Stimulated activated CD8-positive, alpha-beta memory T cell treated with anti-CD3 and anti-CD28 coated beads, Interleukin-7, amount 100 ng/mL, for 24 hours (primary cell): Measurements from ENCODE around the gene SLC19A2.
"Not testable (repeated sequence)": the region's sequence is repeated elsewhere in the genome, so short reads cannot be mapped to it uniquely, and the experiment has no call there.

ENCODE experiments used
- DNase-seq: peaks from one replicate; pipeline ENCODE4 v3.0.0-alpha.2; 2020; ENCODE audit warnings: low read depth

SLC19A2 gene

GRCh38 chr1:169508432-169509338 is 22.9 kb upstream of the SLC19A2 start:
- no peak for DNase-seq

- no peak for DNase-seq
These were observed 21.7 kb upstream of the SLC19A2 start for GRCh38 chr1:169507413-169507812.

DNA sequence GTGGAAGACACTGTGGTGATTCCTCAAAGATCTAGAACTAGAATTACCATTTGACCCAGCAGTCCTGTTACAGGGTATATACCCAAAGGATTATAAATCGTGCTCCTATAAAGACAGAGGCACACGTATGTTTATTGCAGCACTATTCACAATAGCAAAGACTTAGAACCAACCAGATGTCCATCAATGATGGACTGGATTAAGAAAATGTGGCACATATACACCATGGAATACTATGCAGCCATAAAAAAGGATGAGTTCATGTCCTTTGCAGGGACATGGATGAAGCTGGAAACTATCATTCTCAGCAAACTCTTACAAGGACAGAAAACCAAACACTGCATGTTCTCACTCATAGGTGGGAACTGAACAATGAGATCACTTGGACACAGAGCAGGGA is 17.9 kb upstream of the SLC19A2 start:
- not testable (repeated sequence) for DNase-seq

DNA sequence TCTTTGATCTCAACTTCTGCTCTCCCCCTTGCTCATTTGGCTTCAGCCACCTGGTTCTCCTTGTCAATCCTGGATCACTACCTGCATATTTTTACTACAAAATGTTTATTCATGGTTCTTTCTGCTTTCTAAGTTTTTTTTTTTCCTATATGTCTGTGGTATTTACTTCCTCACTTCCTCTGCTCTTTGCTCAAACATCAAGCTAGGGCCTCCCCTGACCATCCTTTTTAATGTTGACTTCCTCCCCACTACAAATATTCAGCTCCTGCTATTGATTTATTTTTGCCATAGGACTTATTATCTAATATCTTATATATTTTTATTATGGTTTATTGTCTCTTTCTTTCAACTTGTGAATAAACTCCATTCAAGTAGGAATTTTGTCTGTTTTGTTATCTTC is 14.1 kb upstream of the SLC19A2 start:
- DNase-seq: no peak

- no peak for DNase-seq
These were observed 11.6 kb upstream of the SLC19A2 start for GRCh38 chr1:169497317-169497716.

DNA sequence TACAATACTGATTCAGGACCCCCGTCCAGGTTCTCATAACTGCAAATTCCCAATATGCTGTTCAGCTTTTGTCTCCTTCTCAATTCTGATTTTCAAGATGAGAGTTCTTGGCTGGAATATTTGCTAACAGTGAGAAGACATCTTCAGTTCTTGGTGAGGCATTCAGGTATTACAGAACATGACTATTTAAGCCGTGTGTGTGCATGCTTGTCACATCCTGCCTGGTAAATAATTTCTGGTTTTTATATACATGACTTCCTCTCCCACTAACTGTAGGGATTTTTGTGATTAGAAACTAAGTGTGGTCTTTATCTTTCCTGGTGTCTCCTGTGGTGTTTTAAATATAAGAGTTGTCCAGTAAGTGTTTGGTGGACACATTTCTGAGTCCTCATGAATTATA is 10.2 kb upstream of the SLC19A2 start:
- no peak for DNase-seq

DNA sequence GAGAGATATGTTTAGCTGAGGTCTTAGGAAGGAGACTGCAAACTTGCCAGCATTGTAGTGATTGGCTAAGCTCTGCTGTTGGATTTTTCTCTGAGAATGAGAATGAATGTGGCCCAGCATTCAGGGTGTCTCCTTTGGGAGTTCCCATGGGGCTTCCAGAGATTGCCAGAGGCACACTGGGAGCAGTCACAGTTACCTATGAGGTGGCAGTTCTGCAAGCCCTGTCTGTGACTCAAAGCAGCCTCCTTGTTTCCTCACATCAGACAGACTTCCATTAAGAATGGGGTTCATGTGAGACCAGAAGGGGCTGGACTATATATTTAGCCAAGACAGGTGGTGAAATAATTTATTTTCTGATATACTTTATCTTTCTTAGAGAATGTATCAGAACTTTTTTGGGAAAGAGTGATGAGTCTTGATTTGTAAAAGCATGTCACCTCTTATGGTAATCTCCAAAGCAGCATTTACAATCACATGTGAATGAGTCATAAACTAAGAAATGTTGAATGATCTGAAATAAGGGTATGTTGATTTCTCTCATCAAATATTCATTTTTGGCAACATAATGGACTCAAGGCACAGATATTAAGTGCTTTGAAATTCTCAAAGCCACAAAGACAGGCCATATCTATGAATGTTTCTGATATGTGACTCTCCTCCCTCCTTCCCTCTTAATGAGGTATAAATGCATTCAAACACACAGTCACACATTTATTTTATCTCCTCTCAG is 9.5 kb upstream of the SLC19A2 start:
- DNase-seq: no peak

DNA sequence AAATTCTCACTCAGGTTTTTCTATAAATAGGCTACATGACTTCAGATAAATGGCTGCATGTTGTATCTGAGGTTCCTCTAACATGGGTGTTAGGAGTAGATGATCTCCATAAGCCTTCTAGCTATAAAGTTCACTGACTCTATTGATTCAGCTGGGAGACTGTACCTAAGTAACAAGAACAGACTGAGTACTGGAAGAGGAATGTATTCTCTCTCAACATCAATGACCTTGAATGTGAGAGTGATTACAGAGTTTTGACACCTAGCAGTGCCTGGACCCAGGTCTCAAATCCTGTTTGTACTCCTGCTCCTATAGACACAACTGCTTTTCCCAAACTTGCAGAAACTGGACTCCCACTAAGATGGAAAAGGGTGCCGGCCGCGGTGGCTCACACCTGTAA is 8.6 kb upstream of the SLC19A2 start:
- no peak for DNase-seq

GRCh38 chr1:169493251-169493650 is 7.5 kb upstream of the SLC19A2 start:
- no peak for DNase-seq

GRCh38 chr1:169491845-169492281 is 6.1 kb upstream of the SLC19A2 start:
- DNase-seq: no peak

DNA sequence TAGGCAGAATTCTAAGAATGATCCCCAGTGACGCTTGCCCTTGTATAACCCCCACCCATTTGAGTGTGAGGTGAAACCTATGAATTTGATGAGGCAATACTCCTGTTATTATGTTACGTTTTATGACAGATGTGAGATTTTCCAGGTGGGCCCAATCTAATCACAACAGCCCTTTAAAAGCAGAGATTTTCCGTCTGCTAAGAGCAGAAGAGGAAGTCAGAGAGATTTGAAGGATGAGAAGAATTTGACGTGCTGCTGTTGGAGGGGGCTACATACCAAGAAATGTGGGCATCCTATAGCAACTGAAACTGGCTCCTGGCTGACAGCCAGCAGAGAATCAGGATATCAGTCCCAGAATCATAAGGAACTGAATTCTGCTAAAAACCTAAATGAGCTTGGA is 2.4 kb upstream of the SLC19A2 start:
- DNase-seq: no peak

GRCh38 chr1:169487561-169487960 is 1.8 kb upstream of the SLC19A2 start:
- DNase-seq: no peak

DNA sequence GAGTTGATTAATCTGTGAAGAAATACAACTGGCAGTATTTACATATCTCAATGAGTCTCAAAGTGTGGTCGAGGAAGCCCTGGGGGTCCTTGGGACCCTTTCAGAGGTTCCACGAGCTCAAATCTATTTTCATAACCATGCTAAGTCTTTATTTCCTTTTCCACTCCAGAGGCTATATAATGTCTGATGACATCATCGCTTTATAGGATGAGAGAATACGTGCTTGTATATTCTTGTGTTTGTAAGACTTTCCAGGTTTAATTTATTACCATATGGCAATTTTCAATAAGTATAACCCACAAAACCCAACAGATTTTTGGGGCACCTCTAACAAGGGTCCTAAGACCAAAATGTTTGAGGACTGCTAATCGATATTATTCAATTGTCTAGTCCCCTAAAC is 1.4 kb upstream of the SLC19A2 start:
- DNase-seq: no peak

GRCh38 chr1:169486281-169487051 is 722 bp upstream of the SLC19A2 start:
- no peak for DNase-seq

GRCh38 chr1:169484683-169485430 is 887 bp downstream of the SLC19A2 start:
- no peak for DNase-seq

- no peak for DNase-seq
These were observed 1.6 kb downstream of the SLC19A2 start for GRCh38 chr1:169484101-169484500.

DNA sequence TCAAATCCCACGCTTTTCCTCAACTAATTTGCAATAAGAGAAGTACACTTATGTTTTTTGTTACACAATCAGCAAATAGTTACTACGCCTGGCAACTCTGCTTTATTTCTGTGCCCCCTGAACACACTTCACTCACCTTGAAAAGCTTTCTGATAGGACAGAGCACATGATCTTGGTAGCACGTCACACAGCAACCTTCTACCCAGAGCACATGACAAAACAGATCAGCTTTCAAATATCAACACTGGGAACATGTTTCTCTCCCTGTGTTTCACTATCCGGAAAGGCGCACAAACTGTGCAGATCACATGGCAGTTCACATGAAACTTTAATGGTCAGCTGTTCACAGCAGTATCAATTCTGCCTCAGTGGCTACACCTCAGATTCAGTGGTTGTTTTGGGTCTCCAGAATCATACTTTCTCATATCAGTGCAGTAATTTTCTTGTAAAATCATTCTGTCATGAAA is 2.2 kb downstream of the SLC19A2 start:
- DNase-seq: no peak

DNA sequence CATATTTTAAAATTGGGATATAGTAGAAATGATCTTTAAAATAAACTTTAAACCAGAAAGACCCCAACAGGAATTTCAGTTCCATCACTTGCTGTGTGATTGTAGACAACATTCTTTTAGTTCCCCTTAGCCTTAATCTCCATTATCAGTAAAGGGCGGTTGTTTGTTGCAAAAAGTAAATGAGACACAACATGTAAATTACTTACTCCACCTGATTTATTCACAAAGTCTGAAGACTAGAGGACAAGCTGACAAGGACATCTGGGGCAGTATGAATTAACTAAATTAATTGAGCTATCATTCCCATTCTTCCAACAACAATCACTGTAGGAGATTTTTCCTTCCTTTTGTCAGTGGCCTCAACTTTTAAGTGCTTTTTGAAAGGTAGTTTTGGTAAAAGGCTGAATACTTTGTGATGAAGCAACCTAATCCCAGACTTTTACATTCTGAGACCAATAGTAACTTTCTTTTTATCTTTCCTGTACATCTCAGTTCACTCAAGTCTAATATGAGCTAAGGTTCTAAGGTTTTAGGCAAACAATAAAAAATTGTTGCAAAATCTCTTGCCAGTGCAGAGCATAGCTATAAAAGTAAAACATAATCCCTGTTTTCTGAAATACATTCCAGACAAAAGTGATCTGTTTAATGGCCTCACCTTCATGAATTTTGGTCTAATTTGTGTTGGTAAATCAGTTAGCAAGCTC is 6.2 kb downstream of the SLC19A2 start:
- no peak for DNase-seq

- no peak for DNase-seq
These were observed 7.6 kb downstream of the SLC19A2 start for GRCh38 chr1:169478094-169478672.

DNA sequence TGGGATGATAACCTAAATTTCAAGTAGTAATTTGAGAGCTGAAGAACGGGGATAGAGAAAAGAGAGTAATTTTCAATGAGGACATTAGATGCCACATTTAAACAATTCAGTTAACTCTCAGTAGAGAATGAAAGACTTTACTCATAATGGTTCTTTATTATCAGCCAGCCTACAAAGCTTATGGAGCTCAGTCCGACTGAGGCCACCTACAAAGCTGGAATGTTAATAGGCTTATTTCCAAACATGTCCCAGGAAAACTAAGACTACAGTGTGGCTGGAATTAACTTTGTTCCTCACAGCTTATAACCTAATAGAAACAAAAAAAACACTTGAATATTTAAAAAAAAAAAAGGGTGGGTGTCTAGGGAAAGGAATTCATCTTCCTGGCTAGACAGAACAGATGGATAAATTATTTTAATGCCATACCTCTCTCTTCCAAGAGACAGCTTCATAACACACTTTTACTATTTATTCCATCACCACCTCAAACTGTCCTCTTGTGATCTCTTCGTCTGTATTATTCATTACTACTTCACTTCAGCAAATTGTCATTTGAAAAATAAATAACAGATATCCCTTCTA is 9.8 kb downstream of the SLC19A2 start:
- no peak for DNase-seq
